ENCODE data around the gene NPHP1.
"Not testable (repeated sequence)": the region's sequence is repeated elsewhere in the genome, so short reads cannot be mapped to it uniquely, and the experiment has no call there.

DNA sequence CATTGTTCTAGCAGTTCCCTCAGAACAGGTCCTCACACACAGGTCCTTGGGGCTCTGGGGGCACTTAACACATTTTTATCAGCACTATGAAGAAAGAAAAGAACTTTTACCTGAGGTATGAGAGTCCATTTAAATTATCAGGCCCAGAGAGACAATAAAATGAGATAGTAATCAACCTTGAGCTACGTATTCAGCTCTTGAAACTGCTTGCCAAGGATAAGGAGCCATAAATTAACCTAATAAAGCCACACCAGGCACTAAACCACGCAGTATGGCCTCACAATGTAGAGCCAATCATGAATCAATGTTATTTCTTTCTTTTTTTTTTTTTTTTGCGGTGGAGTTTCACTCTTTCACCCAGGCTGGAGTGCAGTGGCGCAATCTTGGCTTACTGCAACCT is 126.7 kb downstream of the NPHP1 start:
- TF ChIP-seq, protein P1, sequence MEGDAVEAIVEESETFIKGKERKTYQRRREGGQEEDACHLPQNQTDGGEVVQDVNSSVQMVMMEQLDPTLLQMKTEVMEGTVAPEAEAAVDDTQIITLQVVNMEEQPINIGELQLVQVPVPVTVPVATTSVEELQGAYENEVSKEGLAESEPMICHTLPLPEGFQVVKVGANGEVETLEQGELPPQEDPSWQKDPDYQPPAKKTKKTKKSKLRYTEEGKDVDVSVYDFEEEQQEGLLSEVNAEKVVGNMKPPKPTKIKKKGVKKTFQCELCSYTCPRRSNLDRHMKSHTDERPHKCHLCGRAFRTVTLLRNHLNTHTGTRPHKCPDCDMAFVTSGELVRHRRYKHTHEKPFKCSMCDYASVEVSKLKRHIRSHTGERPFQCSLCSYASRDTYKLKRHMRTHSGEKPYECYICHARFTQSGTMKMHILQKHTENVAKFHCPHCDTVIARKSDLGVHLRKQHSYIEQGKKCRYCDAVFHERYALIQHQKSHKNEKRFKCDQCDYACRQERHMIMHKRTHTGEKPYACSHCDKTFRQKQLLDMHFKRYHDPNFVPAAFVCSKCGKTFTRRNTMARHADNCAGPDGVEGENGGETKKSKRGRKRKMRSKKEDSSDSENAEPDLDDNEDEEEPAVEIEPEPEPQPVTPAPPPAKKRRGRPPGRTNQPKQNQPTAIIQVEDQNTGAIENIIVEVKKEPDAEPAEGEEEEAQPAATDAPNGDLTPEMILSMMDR (IDR thresholded peaks at IDR 0.05), result not testable (repeated sequence)
- TF ChIP-seq, protein P2, sequence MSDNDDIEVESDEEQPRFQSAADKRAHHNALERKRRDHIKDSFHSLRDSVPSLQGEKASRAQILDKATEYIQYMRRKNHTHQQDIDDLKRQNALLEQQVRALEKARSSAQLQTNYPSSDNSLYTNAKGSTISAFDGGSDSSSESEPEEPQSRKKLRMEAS (CRISPR knock-in tag; IDR thresholded peaks at IDR 0.05), result not testable (repeated sequence)
- TF ChIP-seq, protein P3, sequence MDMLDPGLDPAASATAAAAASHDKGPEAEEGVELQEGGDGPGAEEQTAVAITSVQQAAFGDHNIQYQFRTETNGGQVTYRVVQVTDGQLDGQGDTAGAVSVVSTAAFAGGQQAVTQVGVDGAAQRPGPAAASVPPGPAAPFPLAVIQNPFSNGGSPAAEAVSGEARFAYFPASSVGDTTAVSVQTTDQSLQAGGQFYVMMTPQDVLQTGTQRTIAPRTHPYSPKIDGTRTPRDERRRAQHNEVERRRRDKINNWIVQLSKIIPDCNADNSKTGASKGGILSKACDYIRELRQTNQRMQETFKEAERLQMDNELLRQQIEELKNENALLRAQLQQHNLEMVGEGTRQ (CRISPR knock-in tag; IDR thresholded peaks at IDR 0.05), result not testable (repeated sequence)
- not testable (repeated sequence) for TF ChIP-seq ATF1 (CRISPR knock-in tag; IDR thresholded peaks at IDR 0.05); ESRRA (CRISPR knock-in tag; IDR thresholded peaks at IDR 0.05; ENCODE audit: borderline replicate concordance); JUN (CRISPR knock-in tag; IDR thresholded peaks at IDR 0.05); IRF2 (CRISPR knock-in tag; IDR thresholded peaks at IDR 0.05; ENCODE audit: borderline replicate concordance, low read depth)
- TF ChIP-seq, protein P4, sequence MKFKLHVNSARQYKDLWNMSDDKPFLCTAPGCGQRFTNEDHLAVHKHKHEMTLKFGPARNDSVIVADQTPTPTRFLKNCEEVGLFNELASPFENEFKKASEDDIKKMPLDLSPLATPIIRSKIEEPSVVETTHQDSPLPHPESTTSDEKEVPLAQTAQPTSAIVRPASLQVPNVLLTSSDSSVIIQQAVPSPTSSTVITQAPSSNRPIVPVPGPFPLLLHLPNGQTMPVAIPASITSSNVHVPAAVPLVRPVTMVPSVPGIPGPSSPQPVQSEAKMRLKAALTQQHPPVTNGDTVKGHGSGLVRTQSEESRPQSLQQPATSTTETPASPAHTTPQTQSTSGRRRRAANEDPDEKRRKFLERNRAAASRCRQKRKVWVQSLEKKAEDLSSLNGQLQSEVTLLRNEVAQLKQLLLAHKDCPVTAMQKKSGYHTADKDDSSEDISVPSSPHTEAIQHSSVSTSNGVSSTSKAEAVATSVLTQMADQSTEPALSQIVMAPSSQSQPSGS (CRISPR knock-in tag; IDR thresholded peaks at IDR 0.05; ENCODE audit: borderline replicate concordance, low read depth), result not testable (repeated sequence)
